ENCODE results near the gene EIF1AX. TPM values are rescaled to one million over a fixed set of nuclear protein-coding genes. Genes with fewer than 3 reads are reported as not detected.
A peak's percentile ranks its signal among the peaks of the same experiment; 100 is the strongest.

EIF1AX gene, protein sequence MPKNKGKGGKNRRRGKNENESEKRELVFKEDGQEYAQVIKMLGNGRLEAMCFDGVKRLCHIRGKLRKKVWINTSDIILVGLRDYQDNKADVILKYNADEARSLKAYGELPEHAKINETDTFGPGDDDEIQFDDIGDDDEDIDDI
- polyA plus RNA-seq (2013): 38.5 and 40.3 TPM in 2 replicates

DNA sequence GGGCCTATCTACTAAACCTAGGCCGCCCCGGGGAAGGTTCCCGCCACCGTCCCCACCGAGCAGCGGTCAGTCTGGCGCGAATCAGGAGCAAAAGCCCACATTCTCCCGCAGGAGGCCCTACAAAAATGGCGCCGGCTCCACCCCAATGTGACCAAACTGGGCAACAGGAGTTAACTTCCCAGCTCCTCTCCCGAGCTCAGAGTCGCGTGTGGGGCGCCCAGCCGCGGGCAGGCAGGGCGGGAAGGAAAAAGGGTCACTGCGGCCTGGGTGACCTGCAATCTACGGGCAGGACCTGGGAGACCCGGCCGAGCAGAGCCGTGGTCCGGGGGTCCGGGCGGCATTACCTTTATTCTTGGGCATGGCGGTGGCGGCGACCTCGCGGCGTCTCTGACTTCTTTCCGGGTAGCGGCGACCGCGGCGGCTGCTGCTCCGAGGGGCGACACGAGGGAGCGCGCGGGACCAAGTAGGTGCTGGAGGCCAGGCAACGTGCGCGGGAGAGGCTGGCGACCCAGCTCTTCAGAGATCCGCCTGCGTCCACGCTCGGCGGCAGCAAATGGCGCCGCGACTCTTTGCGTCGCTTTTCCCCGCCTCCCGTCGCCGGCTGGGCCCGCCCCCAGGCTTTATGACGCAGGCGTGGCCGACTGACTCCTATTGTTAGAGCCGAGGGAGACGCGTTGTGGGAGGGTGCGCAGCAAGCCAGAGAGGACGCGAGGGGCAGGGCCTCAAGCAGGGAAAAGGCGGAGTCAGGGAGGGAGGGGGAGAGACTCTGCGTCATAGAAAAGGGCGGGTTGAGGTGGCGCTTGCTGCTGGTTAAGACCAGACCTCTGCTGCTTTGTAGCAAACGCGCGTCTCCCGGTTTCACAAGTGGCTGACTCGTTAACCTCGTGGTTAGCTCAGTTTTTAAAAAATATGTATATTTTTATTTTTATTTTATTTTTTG is at the start of gene EIF1AX:
TSS of gene EIF1AX (minus strand) at position 558 of the 940 bp plus-strand sequence. CDS start at position 360, 198 bp downstream.
- Histone ChIP-seq H3K18ac (ENCODE audit: low read length) (peak within 1 kb of the TSS; percentile 78), H3K4me3 (ENCODE audit: low read depth, low read length) (peak within 1 kb of the TSS; percentile 98), H2BK5ac (ENCODE audit: low read depth, low read length, poor library complexity) (peak within 1 kb of the TSS; percentile 64), H3K4ac (ENCODE audit: low read depth, low read length) (peak within 1 kb of the TSS; percentile 81), H3K23ac (ENCODE audit: low read length) (no peak within 1 kb of the TSS), H4K8ac (ENCODE audit: low read depth, low read length) (peak within 1 kb of the TSS; percentile 85), H3K27ac (ENCODE audit: low read depth, low read length) (peak within 1 kb of the TSS; percentile 47), H3K9me3 (ENCODE audit: insufficient read depth, low read depth, low read length) (no peaks in the 10 kb centered on the region), H2BK12ac (ENCODE audit: low read length) (no peak within 1 kb of the TSS), H3K36me3 (ENCODE audit: control insufficient read depth in 1 of 2, insufficient read depth in 2 of 2, low read length in 2 of 2) (peaks cover 4 to 7% of the 10 kb centered on the region in 2 experiments), H3K79me1 (ENCODE audit: low read length) (peaks cover 4% of the 10 kb centered on the region), H2AFZ (ENCODE audit: insufficient read depth, low read length, poor library complexity) (peak within 1 kb of the TSS; percentile 33), H4K12ac (ENCODE audit: low read depth, low read length) (no peak within 1 kb of the TSS), H3K4me2 (ENCODE audit: low read length) (peak within 1 kb of the TSS; percentile 69), H2BK120ac (ENCODE audit: insufficient read depth, low read length, poor library complexity) (no peak within 1 kb of the TSS), H3K27me3 (ENCODE audit: insufficient read depth, low read length) (no peaks in the 10 kb centered on the region), H3K9ac (ENCODE audit: low read length) (peak within 1 kb of the TSS; percentile 95), H4K91ac (ENCODE audit: low read depth, low read length) (peak within 1 kb of the TSS; percentile 80), H3K14ac (ENCODE audit: low read length) (peak within 1 kb of the TSS; percentile 75), H3K4me1 (ENCODE audit: control insufficient read depth in 1 of 2, insufficient read depth in 2 of 2, low read length in 2 of 2) (no peaks in the 10 kb centered on the region), H3K79me2 (ENCODE audit: control insufficient read depth, insufficient read depth, low read length, poor library complexity) (peaks cover 5% of the 10 kb centered on the region), H2AK5ac (ENCODE audit: low read length) (no peak within 1 kb of the TSS)
- peak; percentile 96 to 100 for DNase-seq
- WGBS (ENCODE audit: extremely low coverage, insufficient coverage, insufficient read length): no CpG with 5 or more reads among the region's 82 CpGs

DNA sequence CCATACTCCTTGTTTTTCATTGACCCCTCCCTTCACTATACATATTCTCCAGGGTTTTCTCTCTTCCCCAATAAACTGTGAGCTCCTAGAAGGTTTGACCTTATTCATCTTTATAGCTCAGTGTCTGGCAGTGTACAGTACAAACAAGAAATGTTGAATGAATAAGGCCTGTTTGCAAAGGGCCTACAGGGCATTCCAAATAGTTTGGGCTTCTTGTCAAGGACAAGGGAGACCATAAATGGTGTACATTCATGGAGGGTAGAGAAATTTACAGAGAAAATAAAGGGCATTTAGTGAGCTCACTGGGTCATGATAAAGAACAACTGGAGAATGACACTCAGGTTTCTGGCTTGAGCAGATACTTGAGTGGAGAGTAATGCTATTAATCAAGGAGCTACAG is 47.5 kb upstream of the EIF1AX start:
- no peak overlapping the region for H3K14ac ChIP-seq (ENCODE audit: low read length)
- no peak overlapping the region for H2BK120ac ChIP-seq (ENCODE audit: insufficient read depth, low read length, poor library complexity)
- H4K91ac ChIP-seq (ENCODE audit: low read depth, low read length): no peak overlapping the region
- no peak overlapping the region for H2BK5ac ChIP-seq (ENCODE audit: low read depth, low read length, poor library complexity)
- H3K4me3 ChIP-seq (ENCODE audit: low read depth, low read length): no peak overlapping the region
- no peak overlapping the region for H3K23ac ChIP-seq (ENCODE audit: low read length)
- H3K18ac ChIP-seq (ENCODE audit: low read length): no peak overlapping the region
- H2AK5ac ChIP-seq (ENCODE audit: low read length): no peak overlapping the region
- no peak overlapping the region for H3K27ac ChIP-seq (ENCODE audit: low read depth, low read length)
- no peak overlapping the region for H3K9ac ChIP-seq (ENCODE audit: low read length)
- no peaks in the 10 kb centered on the region for H3K79me1 ChIP-seq (ENCODE audit: low read length)
- H3K9me3 ChIP-seq (ENCODE audit: insufficient read depth, low read depth, low read length): no peaks in the 10 kb centered on the region
- H2AFZ ChIP-seq (ENCODE audit: insufficient read depth, low read length, poor library complexity): no peak overlapping the region
- H3K27me3 ChIP-seq (ENCODE audit: insufficient read depth, low read length): no peaks in the 10 kb centered on the region
- H3K36me3 ChIP-seq (ENCODE audit: control insufficient read depth in 1 of 2, insufficient read depth in 2 of 2, low read length in 2 of 2): peaks cover 1 to 12% of the 10 kb centered on the region in 2 experiments
- H3K4me2 ChIP-seq (ENCODE audit: low read length): no peak overlapping the region
- H3K4ac ChIP-seq (ENCODE audit: low read depth, low read length): no peak overlapping the region
- H4K12ac ChIP-seq (ENCODE audit: low read depth, low read length): no peak overlapping the region
- DNase-seq: no peak
- H3K4me1 ChIP-seq (ENCODE audit: control insufficient read depth in 1 of 2, insufficient read depth in 2 of 2, low read length in 2 of 2): no peaks in the 10 kb centered on the region
- no peak overlapping the region for H2BK12ac ChIP-seq (ENCODE audit: low read length)
- no peaks in the 10 kb centered on the region for H3K79me2 ChIP-seq (ENCODE audit: control insufficient read depth, insufficient read depth, low read length, poor library complexity)
- H4K8ac ChIP-seq (ENCODE audit: low read depth, low read length): no peak overlapping the region

DNA sequence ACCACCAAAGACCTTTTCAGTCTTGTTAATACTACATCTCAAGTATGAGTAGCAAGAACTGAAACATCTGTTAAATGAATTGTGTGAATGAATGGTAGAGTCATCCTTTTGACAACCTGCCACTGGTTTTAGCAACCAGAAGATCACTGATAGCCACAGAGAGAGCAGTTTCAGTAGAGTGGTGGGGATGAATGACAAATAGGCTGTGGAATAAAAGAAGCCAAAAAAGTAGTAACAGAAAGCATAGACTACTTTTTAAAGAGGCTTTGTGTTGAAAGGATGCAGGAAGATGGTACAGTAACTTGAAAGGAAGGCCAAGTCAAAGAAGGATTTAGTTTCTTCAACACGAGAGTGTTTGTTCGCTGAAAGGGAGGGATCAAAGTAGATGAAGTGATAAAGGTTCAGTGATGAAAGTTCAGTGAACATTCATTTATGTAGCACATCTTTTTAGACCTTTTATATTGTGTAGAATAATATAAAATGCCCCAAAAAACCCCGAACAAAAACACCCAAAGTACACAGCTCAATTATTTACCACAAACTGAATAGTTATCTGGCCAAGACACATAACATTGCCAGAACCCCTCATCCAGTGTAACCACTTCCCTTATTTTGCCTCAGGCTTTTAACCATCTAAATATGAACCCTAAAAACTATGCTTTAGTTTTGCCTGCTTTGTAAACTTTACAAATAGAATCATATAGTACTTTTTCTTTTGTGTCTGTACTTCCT is 40.1 kb upstream of the EIF1AX start:
- H3K14ac ChIP-seq (ENCODE audit: low read length): no peak overlapping the region
- peaks cover 1 to 5% of the 10 kb centered on the region in 2 experiments for H3K36me3 ChIP-seq (ENCODE audit: control insufficient read depth in 1 of 2, insufficient read depth in 2 of 2, low read length in 2 of 2)
- no peak overlapping the region for H3K18ac ChIP-seq (ENCODE audit: low read length)
- H3K4me3 ChIP-seq (ENCODE audit: low read depth, low read length): no peak overlapping the region
- no CpG with 5 or more reads among the region's 3 CpGs for WGBS (ENCODE audit: extremely low coverage, insufficient coverage, insufficient read length)
- no peak overlapping the region for H2AFZ ChIP-seq (ENCODE audit: insufficient read depth, low read length, poor library complexity)
- no peak overlapping the region for H3K4me2 ChIP-seq (ENCODE audit: low read length)
- no peak overlapping the region for H2AK5ac ChIP-seq (ENCODE audit: low read length)
- no peak overlapping the region for H4K91ac ChIP-seq (ENCODE audit: low read depth, low read length)
- H4K12ac ChIP-seq (ENCODE audit: low read depth, low read length): no peak overlapping the region
- no peak overlapping the region for H3K23ac ChIP-seq (ENCODE audit: low read length)
- H3K4ac ChIP-seq (ENCODE audit: low read depth, low read length): no peak overlapping the region
- H3K9me3 ChIP-seq (ENCODE audit: insufficient read depth, low read depth, low read length): no peaks in the 10 kb centered on the region
- H3K79me1 ChIP-seq (ENCODE audit: low read length): no peaks in the 10 kb centered on the region
- H2BK5ac ChIP-seq (ENCODE audit: low read depth, low read length, poor library complexity): no peak overlapping the region
- DNase-seq: no peak
- no peaks in the 10 kb centered on the region for H3K4me1 ChIP-seq (ENCODE audit: control insufficient read depth in 1 of 2, insufficient read depth in 2 of 2, low read length in 2 of 2)
- no peaks in the 10 kb centered on the region for H3K27me3 ChIP-seq (ENCODE audit: insufficient read depth, low read length)
- no peak overlapping the region for H3K27ac ChIP-seq (ENCODE audit: low read depth, low read length)
- H3K9ac ChIP-seq (ENCODE audit: low read length): no peak overlapping the region
- H2BK120ac ChIP-seq (ENCODE audit: insufficient read depth, low read length, poor library complexity): no peak overlapping the region
- no peak overlapping the region for H4K8ac ChIP-seq (ENCODE audit: low read depth, low read length)
- no peak overlapping the region for H2BK12ac ChIP-seq (ENCODE audit: low read length)
- no peaks in the 10 kb centered on the region for H3K79me2 ChIP-seq (ENCODE audit: control insufficient read depth, insufficient read depth, low read length, poor library complexity)

DNA sequence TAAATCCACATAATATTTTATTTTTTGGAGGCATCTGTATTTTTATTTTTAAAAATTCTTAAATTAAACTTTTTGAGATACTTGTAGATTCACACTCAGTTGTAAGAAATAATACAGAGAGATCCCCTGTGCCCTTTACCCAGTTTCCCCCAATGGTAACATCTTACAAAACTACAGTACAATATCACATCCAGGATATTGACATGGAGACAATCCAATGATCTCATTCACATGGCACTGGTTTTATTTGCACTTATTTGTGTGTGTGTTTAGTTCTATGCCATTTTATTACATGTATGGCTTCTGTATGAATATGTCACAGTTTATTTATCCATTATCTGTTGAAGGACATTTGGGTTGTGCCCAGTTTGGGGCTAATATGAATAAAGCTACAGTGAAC is 35.5 kb upstream of the EIF1AX start:
- Histone ChIP-seq H2BK12ac (ENCODE audit: low read length) (no peak overlapping the region), H3K18ac (ENCODE audit: low read length) (no peak overlapping the region), H2BK5ac (ENCODE audit: low read depth, low read length, poor library complexity) (no peak overlapping the region), H2AK5ac (ENCODE audit: low read length) (no peak overlapping the region), H4K91ac (ENCODE audit: low read depth, low read length) (no peak overlapping the region), H3K23ac (ENCODE audit: low read length) (no peak overlapping the region), H3K36me3 (ENCODE audit: control insufficient read depth in 1 of 2, insufficient read depth in 2 of 2, low read length in 2 of 2) (peaks cover 5 to 6% of the 10 kb centered on the region in 2 experiments), H3K9ac (ENCODE audit: low read length) (no peak overlapping the region), H3K4me3 (ENCODE audit: low read depth, low read length) (no peak overlapping the region), H3K9me3 (ENCODE audit: insufficient read depth, low read depth, low read length) (no peaks in the 10 kb centered on the region), H3K14ac (ENCODE audit: low read length) (no peak overlapping the region), H2BK120ac (ENCODE audit: insufficient read depth, low read length, poor library complexity) (no peak overlapping the region), H3K27ac (ENCODE audit: low read depth, low read length) (no peak overlapping the region), H3K27me3 (ENCODE audit: insufficient read depth, low read length) (no peaks in the 10 kb centered on the region), H3K79me2 (ENCODE audit: control insufficient read depth, insufficient read depth, low read length, poor library complexity) (no peaks in the 10 kb centered on the region), H3K4ac (ENCODE audit: low read depth, low read length) (no peak overlapping the region), H3K4me1 (ENCODE audit: control insufficient read depth in 1 of 2, insufficient read depth in 2 of 2, low read length in 2 of 2) (no peaks in the 10 kb centered on the region), H2AFZ (ENCODE audit: insufficient read depth, low read length, poor library complexity) (no peak overlapping the region), H4K12ac (ENCODE audit: low read depth, low read length) (no peak overlapping the region), H3K79me1 (ENCODE audit: low read length) (no peaks in the 10 kb centered on the region), H4K8ac (ENCODE audit: low read depth, low read length) (no peak overlapping the region), H3K4me2 (ENCODE audit: low read length) (no peak overlapping the region)
- DNase-seq: no peak

Data from trophoblast cell (in vitro differentiated cells and primary cell).